GM23338 (cell line): ENCODE measurements around the gene TPM2. TPM values are rescaled to one million over a fixed set of nuclear protein-coding genes. Genes with fewer than 3 reads are reported as not detected.
A peak's percentile ranks its signal among the peaks of the same experiment; 100 is the strongest.

Experiments used
- ATAC-seq: fragments of 200-7000 bp; cut with Tn5 transposase; 3 replicates; pipeline ENCODE4 v1.9.1; 2020
- DNase-seq: peaks from one replicate; pipeline ENCODE4 v3.0.0-alpha.2; 2015; ENCODE audit warnings: low spot score
- H2AFZ ChIP-seq: fragments of 200-600 bp; sonication (generic); 2 replicates; pipeline ENCODE4 v1.8.0; 2016; ENCODE audit warnings: antibody characterized with exemption, mild to moderate bottlenecking, moderate library complexity
- H3F3A ChIP-seq: fragments of 200-600 bp; sonication (generic); replicated peaks from 2 replicates; pipeline ENCODE4 v1.8.0; 2017; ENCODE audit warnings: antibody characterized with exemption, mixed run types, low read depth
- H3K27ac ChIP-seq: fragments of 200-600 bp; sonication (generic); 2 replicates; pipeline ENCODE4 v1.6.1; 2016; ENCODE audit warnings: low read depth
- H3K27me3 ChIP-seq: fragments of 200-600 bp; sonication (generic); 2 replicates; pipeline ENCODE4 v1.8.0; 2016; ENCODE audit warnings: mild to moderate bottlenecking, mixed run types, moderate library complexity; ENCODE audit not compliant: insufficient read depth
- H3K36me3 ChIP-seq: fragments of 200-600 bp; sonication (generic); 2 replicates; pipeline ENCODE4 v1.8.0; 2016; ENCODE audit warnings: mild to moderate bottlenecking; ENCODE audit not compliant: insufficient read depth
- H3K4me1 ChIP-seq: fragments of 200-600 bp; sonication (generic); 2 replicates; pipeline ENCODE4 v1.8.0; 2016; ENCODE audit warnings: mild to moderate bottlenecking, moderate library complexity; ENCODE audit not compliant: insufficient read depth
- H3K4me2 ChIP-seq: fragments of 200-600 bp; sonication (generic); 2 replicates; pipeline ENCODE4 v1.7.1; 2017; ENCODE audit warnings: mixed run types
- H3K4me3 ChIP-seq: fragments of 200-600 bp; sonication (generic); 2 replicates; pipeline ENCODE4 v1.6.1; 2016; ENCODE audit warnings: mixed run types
- H3K79me2 ChIP-seq: fragments of 200-600 bp; sonication (generic); replicated peaks from 2 replicates; pipeline ENCODE4 v1.8.0; 2017; ENCODE audit warnings: mild to moderate bottlenecking; ENCODE audit not compliant: insufficient read depth
- H3K9me2 ChIP-seq: fragments of 200-600 bp; sonication (generic); 2 replicates; pipeline ENCODE4 v1.8.0; 2017; ENCODE audit not compliant: insufficient read depth
- H4K20me1 ChIP-seq: fragments of 200-600 bp; sonication (generic); replicated peaks from 2 replicates; pipeline ENCODE4 v1.8.0; 2017; ENCODE audit warnings: mild to moderate bottlenecking; ENCODE audit not compliant: insufficient read depth
- H3K27ac Mint-ChIP-seq: 2 replicates; pipeline ENCODE4 v1.8.0; 2020; ENCODE audit warnings: inconsistent platforms, mild to moderate bottlenecking, moderate library complexity, mixed read lengths
- H3K27me3 Mint-ChIP-seq: 3 replicates; pipeline ENCODE4 v1.8.0; 2022; ENCODE audit warnings: low read depth, mild to moderate bottlenecking, moderate library complexity, mixed read lengths, inconsistent platforms; ENCODE audit not compliant: insufficient read depth, poor library complexity
- H3K36me3 Mint-ChIP-seq: 3 replicates; pipeline ENCODE4 v1.8.0; 2021; ENCODE audit warnings: low read depth, mild to moderate bottlenecking, inconsistent platforms, moderate library complexity, mixed read lengths
- H3K4me1 Mint-ChIP-seq: 3 replicates; pipeline ENCODE4 v1.8.0; 2020; ENCODE audit warnings: mild to moderate bottlenecking, inconsistent platforms, mixed read lengths
- H3K4me3 Mint-ChIP-seq: 3 replicates; pipeline ENCODE4 v1.8.0; 2021; ENCODE audit warnings: moderate library complexity, mild to moderate bottlenecking, inconsistent platforms, mixed read lengths
- H3K9me3 Mint-ChIP-seq: 3 replicates; pipeline ENCODE4 v1.8.0; 2020; ENCODE audit warnings: moderate library complexity, mild to moderate bottlenecking, inconsistent platforms, mixed read lengths
- CREB1 ChIP-seq: fragments of 250-450 bp; sonication (Bioruptor Pico); IDR thresholded peaks from 2 replicates; pipeline ENCODE4 v1.5.0; 2020; ENCODE audit warnings: low read depth, mild to moderate bottlenecking, moderate library complexity
- EZH2 ChIP-seq: fragments of 200-600 bp; sonication (generic); IDR thresholded peaks from one replicate; pipeline ENCODE4 v1.8.0; 2017; ENCODE audit warnings: antibody characterized with exemption, mild to moderate bottlenecking, low read depth; ENCODE audit not compliant: unreplicated experiment
- EZH2phosphoT487 ChIP-seq: fragments of 200-600 bp; sonication (generic); IDR thresholded peaks from one replicate; pipeline ENCODE4 v1.8.1; 2018; ENCODE audit warnings: antibody characterized with exemption; ENCODE audit not compliant: unreplicated experiment
- JUNB ChIP-seq: IDR thresholded peaks from one replicate; pipeline ENCODE4 v1.6.1; 2016; ENCODE audit warnings: antibody characterized with exemption; ENCODE audit not compliant: unreplicated experiment
- ZNF114 ChIP-seq: fragments of 250-450 bp; sonication (Bioruptor Pico); IDR thresholded peaks from 2 replicates; pipeline ENCODE4 v1.5.0; 2020; ENCODE audit warnings: mild to moderate bottlenecking, moderate library complexity
- ZNF331 ChIP-seq: fragments of 250-450 bp; sonication (Bioruptor Pico); IDR thresholded peaks from 2 replicates; pipeline ENCODE4 v1.5.0; 2020; ENCODE audit warnings: low read depth, mild to moderate bottlenecking, moderate library complexity
- ZNF462 ChIP-seq: fragments of 250-450 bp; sonication (Bioruptor Pico); IDR thresholded peaks from 2 replicates; pipeline ENCODE4 v1.5.0; 2020; ENCODE audit warnings: mild to moderate bottlenecking, moderate library complexity
- polyA plus RNA-seq: library from polyadenylated mRNA; unstranded; fragments of >200 nt; fragmentation: Nextera tagmentation; extraction: Ambion mirVana; gene quantifications from 2 replicates; pipeline ENCODE4 v1.2.1, GENCODE V29; 2016
- total RNA-seq: library from RNA; depleted of rRNA; stranded (reverse); fragments of >200 nt; shearing (Covaris generic); gene quantifications from 2 replicates; pipeline ENCODE4 v1.2.3, GENCODE V29; 2014
- TF ChIP-seq, protein P1 (sequence below): IDR thresholded peaks from one replicate; pipeline ENCODE4 v1.6.1; 2018; ENCODE audit warnings: antibody characterized with exemption; ENCODE audit not compliant: unreplicated experiment

The TPM2 gene
- total and polyA plus RNA-seq, 2 experiments from 2014 or later, result 116 to 488 TPM

- no peak overlapping the region for H3K27ac ChIP-seq
- H3K9me3 Mint-ChIP-seq, result no peaks in the 10 kb centered on the region
- H3K9me2 ChIP-seq, result no peaks in the 10 kb centered on the region
- H3K4me2 ChIP-seq, result no peak overlapping the region
- TF ChIP-seq, protein P1, sequence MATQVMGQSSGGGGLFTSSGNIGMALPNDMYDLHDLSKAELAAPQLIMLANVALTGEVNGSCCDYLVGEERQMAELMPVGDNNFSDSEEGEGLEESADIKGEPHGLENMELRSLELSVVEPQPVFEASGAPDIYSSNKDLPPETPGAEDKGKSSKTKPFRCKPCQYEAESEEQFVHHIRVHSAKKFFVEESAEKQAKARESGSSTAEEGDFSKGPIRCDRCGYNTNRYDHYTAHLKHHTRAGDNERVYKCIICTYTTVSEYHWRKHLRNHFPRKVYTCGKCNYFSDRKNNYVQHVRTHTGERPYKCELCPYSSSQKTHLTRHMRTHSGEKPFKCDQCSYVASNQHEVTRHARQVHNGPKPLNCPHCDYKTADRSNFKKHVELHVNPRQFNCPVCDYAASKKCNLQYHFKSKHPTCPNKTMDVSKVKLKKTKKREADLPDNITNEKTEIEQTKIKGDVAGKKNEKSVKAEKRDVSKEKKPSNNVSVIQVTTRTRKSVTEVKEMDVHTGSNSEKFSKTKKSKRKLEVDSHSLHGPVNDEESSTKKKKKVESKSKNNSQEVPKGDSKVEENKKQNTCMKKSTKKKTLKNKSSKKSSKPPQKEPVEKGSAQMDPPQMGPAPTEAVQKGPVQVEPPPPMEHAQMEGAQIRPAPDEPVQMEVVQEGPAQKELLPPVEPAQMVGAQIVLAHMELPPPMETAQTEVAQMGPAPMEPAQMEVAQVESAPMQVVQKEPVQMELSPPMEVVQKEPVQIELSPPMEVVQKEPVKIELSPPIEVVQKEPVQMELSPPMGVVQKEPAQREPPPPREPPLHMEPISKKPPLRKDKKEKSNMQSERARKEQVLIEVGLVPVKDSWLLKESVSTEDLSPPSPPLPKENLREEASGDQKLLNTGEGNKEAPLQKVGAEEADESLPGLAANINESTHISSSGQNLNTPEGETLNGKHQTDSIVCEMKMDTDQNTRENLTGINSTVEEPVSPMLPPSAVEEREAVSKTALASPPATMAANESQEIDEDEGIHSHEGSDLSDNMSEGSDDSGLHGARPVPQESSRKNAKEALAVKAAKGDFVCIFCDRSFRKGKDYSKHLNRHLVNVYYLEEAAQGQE, result no peak
- TF ChIP-seq EZH2, result no peak
- no peak for TF ChIP-seq CREB1
- no peak for TF ChIP-seq ZNF114 (CRISPR knock-in tag)
- TF ChIP-seq ZNF462 (CRISPR knock-in tag), result no peak
- TF ChIP-seq ZNF331, result no peak
- TF ChIP-seq EZH2phosphoT487, result no peak
- TF ChIP-seq JUNB, result no peak
- ATAC-seq, result no peak
- H4K20me1 ChIP-seq, result peaks cover 3% of the 10 kb centered on the region; the same call in 1 of the 2 replicates
- peaks cover 31% of the 10 kb centered on the region for H3K36me3 Mint-ChIP-seq
- peaks cover 26% of the 10 kb centered on the region for H3K4me1 Mint-ChIP-seq
- H3F3A ChIP-seq, result peaks cover 25% of the 10 kb centered on the region
- peaks cover 15% of the 10 kb centered on the region for H3K4me1 ChIP-seq
- H3K4me3 ChIP-seq, result no peak overlapping the region
- H3K79me2 ChIP-seq, result no peaks in the 10 kb centered on the region
- peaks cover 20% of the 10 kb centered on the region for H3K27me3 Mint-ChIP-seq
- H2AFZ ChIP-seq, result no peak overlapping the region
- no peak for DNase-seq
- H3K36me3 ChIP-seq, result peaks cover 13% of the 10 kb centered on the region
- H3K4me3 Mint-ChIP-seq, result no peak overlapping the region; the same call in 2 of the 3 replicates
- H3K27me3 ChIP-seq, result peaks cover 11% of the 10 kb centered on the region
- peak overlapping the region; percentile 88; the same call in 1 of the 2 replicates for H3K27ac Mint-ChIP-seq
These were observed 9.9 kb downstream of the TPM2 start for GRCh38 chr9:35679766-35680330.
